GM12874 (cell line): ENCODE results near the gene TSPAN14.

Experiments used
- TF ChIP-seq, protein P1 (sequence below): IDR thresholded peaks from 2 replicates; pipeline ENCODE4 v1.5.1; 2011; ENCODE audit warnings: low read depth, mild to moderate bottlenecking, control low read depth, low read length, moderate library complexity; ENCODE audit not compliant: insufficient read depth

Gene TSPAN14

DNA sequence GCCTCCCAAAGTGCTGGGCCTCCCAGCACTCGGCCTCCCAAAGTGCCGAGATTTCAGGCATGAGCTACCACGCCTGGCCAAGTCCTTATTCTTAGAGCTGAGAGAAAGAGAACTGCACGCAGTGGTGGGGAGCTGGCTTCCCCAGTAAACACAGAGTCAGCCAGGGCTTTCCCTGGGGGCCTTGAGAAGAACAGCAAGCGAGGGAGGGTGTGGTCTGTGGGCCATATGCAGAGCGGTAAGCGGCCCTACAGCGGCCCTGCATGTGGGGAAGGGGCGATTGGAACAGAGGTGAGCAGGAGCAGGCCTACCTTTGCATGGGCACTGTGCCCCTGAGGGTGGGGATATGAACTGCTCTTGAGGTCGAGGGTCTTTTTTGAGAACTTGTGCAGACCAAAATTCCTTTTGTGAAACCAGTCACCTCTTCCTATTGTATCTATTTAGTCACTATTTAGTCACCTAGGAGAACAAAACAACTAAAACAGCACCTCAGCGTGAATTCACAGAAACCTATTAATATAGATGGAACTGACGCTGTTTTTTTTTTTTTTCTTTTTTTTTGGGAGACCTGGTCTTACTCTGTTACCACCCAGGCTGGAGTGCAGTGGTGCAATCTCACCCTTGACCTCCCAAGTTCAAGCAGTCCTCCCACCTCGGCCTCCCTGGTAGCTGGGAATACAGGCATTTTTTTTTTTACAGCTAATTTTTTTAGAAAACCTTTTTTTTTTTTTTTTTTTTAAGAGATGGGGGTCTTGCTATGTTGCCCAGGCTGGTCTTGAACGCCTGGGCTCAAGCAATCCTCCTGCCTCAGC, 46.7 kb downstream of the TSPAN14 start:
- TF ChIP-seq, protein P1, sequence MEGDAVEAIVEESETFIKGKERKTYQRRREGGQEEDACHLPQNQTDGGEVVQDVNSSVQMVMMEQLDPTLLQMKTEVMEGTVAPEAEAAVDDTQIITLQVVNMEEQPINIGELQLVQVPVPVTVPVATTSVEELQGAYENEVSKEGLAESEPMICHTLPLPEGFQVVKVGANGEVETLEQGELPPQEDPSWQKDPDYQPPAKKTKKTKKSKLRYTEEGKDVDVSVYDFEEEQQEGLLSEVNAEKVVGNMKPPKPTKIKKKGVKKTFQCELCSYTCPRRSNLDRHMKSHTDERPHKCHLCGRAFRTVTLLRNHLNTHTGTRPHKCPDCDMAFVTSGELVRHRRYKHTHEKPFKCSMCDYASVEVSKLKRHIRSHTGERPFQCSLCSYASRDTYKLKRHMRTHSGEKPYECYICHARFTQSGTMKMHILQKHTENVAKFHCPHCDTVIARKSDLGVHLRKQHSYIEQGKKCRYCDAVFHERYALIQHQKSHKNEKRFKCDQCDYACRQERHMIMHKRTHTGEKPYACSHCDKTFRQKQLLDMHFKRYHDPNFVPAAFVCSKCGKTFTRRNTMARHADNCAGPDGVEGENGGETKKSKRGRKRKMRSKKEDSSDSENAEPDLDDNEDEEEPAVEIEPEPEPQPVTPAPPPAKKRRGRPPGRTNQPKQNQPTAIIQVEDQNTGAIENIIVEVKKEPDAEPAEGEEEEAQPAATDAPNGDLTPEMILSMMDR = no peak

GRCh38 chr10:80501381-80501912, 47.3 kb downstream of the TSPAN14 start:
- TF ChIP-seq, protein P1 = no peak

GRCh38 chr10:80501913-80502521, 47.9 kb downstream of the TSPAN14 start:
- TF ChIP-seq, protein P1 = no peak

DNA sequence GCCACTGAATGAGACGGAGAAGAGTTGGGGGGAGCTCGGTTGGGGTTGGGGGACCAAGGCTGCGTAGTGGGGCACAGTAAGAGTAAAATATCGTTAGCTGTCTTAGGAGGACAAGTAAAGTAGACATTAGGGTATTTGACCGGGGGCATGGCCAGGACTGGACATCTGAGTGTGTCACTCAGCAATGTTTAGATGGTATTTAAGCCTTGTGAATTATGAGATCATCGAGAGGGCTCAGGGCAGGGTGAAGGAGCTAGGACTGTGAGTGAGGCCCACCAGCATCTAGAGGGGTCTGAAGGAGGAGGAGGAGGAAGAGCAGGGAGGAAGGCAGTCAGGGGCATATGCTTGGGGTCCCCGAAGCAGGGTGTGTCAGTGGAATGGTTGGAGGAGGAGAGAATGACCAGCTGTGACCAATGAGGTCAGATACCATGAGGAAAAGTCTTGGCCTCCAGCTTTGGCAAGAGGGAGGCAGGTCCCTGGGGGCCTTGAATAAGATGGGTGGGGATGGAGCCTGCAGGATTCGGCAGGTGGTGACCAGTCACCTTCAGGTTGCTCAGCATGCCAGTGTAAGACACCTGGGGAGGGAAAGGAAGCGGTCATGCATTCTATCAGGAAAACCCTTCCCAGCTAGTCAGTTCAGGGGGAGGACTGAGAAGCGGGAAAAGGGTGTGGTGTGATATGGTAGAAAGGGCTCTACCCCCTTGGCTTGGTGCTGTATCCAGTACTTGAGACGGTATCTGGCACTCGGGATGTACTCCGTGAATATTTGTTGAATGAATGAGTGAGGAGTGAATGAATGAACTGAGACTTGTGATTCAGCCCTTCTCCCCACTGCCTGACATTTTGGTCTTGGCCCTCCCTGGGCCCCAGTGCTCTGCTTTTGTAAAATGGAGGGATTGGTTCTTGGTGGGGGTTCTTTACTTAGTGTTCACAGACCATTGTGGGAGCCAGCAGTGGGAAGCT, 48.8 kb downstream of the TSPAN14 start:
- TF ChIP-seq, protein P1 = no peak

GRCh38 chr10:80503584-80504157, 49.6 kb downstream of the TSPAN14 start:
- TF ChIP-seq, protein P1 = no peak

GRCh38 chr10:80504158-80504811, 50.2 kb downstream of the TSPAN14 start:
- TF ChIP-seq, protein P1 = no peak
